Thoracic aorta (tissue), 2 donors: ENCODE results near the gene CDH12. TPM values are rescaled to one million over a fixed set of nuclear protein-coding genes. Genes with fewer than 3 reads are reported as not detected.
"Not testable (repeated sequence)": the region's sequence is repeated elsewhere in the genome, so short reads cannot be mapped to it uniquely, and the experiment has no call there.

ENCODE experiments used
- ATAC-seq: fragments of 150-250 bp; one replicate; pipeline ENCODE4 v1.8.0; 2017; ENCODE audit warnings: low read depth; ENCODE audit not compliant: insufficient number of reproducible peaks, low FRiP score
- DNase-seq: peaks from one replicate; pipeline ENCODE4 v3.0.0-alpha.2; 2020; ENCODE audit warnings: low spot score
- H3K27ac ChIP-seq, 2 donors: fragments of 200-600 bp; sonication (generic); 1 replicate in 1 of 2; 2 replicates in 1 of 2; pipeline ENCODE4 v1.5.1; 2016; ENCODE audit warnings: mild to moderate bottlenecking in 2 of 2, moderate library complexity in 2 of 2
- H3K27me3 ChIP-seq: fragments of 200-600 bp; sonication (generic); replicated peaks from 2 replicates; pipeline ENCODE4 v1.6.0; 2016; ENCODE audit warnings: mild to moderate bottlenecking; ENCODE audit not compliant: insufficient read depth
- H3K36me3 ChIP-seq: fragments of 200-600 bp; sonication (generic); one replicate; pipeline ENCODE4 v1.5.1; 2016
- H3K4me1 ChIP-seq, 2 donors: fragments of 200-600 bp; sonication (generic); 1 replicate in 1 of 2; 2 replicates in 1 of 2; pipeline versions ENCODE4 v1.5.1 to v1.6.0; 2016; ENCODE audit warnings: low read depth in 2 of 2, mild to moderate bottlenecking in 1 of 2; ENCODE audit not compliant: control insufficient read depth in 1 of 2
- H3K4me3 ChIP-seq: fragments of 200-600 bp; sonication (generic); 2 replicates; pipeline ENCODE4 v1.5.1; 2016; ENCODE audit warnings: mild to moderate bottlenecking
- H3K9me3 ChIP-seq: fragments of 200-600 bp; sonication (generic); 2 replicates; pipeline ENCODE4 v1.5.1; 2016
- CTCF ChIP-seq: fragments of 200-600 bp; sonication (generic); IDR thresholded peaks from one replicate; pipeline ENCODE4 v1.5.1; 2019; ENCODE audit warnings: antibody characterized with exemption
- total RNA-seq, 2 donors: library from RNA; depleted of rRNA; stranded (reverse); fragments of >200 nt; gene quantifications; one replicate each; pipeline versions ENCODE4 v1.1.0 to v1.2.3, GENCODE V29; 2016

CDH12 gene
- total RNA-seq, 2 donors from 2014 or later = not detected

- DNase-seq (no peak), ATAC-seq (no peak)
- H3K36me3 ChIP-seq = no peaks in the 10 kb centered on the region
- H3K4me1 ChIP-seq = no peaks in the 10 kb centered on the region
- H3K4me3 ChIP-seq = no peak overlapping the region
- H3K27ac ChIP-seq = no peak overlapping the region
- no peaks in the 10 kb centered on the region for H3K9me3 ChIP-seq
- H3K27me3 ChIP-seq = no peaks in the 10 kb centered on the region
- no peak for TF ChIP-seq CTCF
Measured at GRCh38 chr5:22892441-22892840, 39.3 kb upstream of the CDH12 start.

GRCh38 chr5:22889720-22890119 is 36.6 kb upstream of the CDH12 start:
- no peak overlapping the region for H3K4me3 ChIP-seq
- no peaks in the 10 kb centered on the region for H3K27me3 ChIP-seq
- no peaks in the 10 kb centered on the region for H3K4me1 ChIP-seq
- DNase-seq (no peak), ATAC-seq (no peak)
- no peaks in the 10 kb centered on the region for H3K36me3 ChIP-seq
- H3K27ac ChIP-seq = no peak overlapping the region
- H3K9me3 ChIP-seq = no peaks in the 10 kb centered on the region
- no peak for TF ChIP-seq CTCF

DNA sequence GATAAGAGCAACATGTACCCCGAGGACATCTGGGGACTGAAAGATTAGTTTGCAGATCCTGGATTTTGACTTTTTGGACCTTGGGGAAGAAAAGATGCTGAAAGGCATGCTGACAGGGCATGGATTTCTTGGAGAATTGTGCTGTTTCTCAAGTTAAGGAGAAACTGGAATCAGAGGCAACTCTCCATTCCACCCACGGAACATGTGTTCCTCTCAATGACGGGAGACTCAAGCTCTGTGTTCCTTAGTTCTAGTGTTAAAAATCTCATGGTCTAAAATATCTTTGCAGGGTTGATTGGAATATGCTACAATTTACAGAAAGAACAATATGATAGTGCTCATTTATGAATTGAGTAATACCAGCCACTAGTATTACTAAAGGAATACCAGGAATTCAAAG is 34.4 kb upstream of the CDH12 start:
- DNase-seq = no peak
- no peaks in the 10 kb centered on the region for H3K4me1 ChIP-seq
- no peak for ATAC-seq
- no peaks in the 10 kb centered on the region for H3K36me3 ChIP-seq
- H3K27ac ChIP-seq = no peak overlapping the region
- H3K4me3 ChIP-seq = no peak overlapping the region
- no peaks in the 10 kb centered on the region for H3K9me3 ChIP-seq
- no peaks in the 10 kb centered on the region for H3K27me3 ChIP-seq
- no peak for TF ChIP-seq CTCF

- H3K27me3 ChIP-seq, H3K9me3 ChIP-seq, H3K27ac ChIP-seq, H3K36me3 ChIP-seq, ATAC-seq, H3K4me3 ChIP-seq, H3K4me1 ChIP-seq, DNase-seq: not testable (repeated sequence)
Measured at GRCh38 chr5:22858911-22859310, 5.8 kb upstream of the CDH12 start.

- no peaks in the 10 kb centered on the region for H3K4me1 ChIP-seq
- H3K36me3 ChIP-seq = no peaks in the 10 kb centered on the region
- H3K27me3 ChIP-seq = no peaks in the 10 kb centered on the region
- DNase-seq (no peak), ATAC-seq (no peak)
- no peak for TF ChIP-seq CTCF
- H3K9me3 ChIP-seq = no peaks in the 10 kb centered on the region
- no peak overlapping the region for H3K4me3 ChIP-seq
- no peak overlapping the region for H3K27ac ChIP-seq
Measured at GRCh38 chr5:22855824-22856223, 2.7 kb upstream of the CDH12 start.

GRCh38 chr5:22850981-22851380 is 2.2 kb downstream of the CDH12 start:
- no peak for ATAC-seq
- no peak overlapping the region for H3K27ac ChIP-seq
- H3K4me1 ChIP-seq = no peaks in the 10 kb centered on the region
- no peak for DNase-seq
- H3K36me3 ChIP-seq = no peaks in the 10 kb centered on the region
- no peaks in the 10 kb centered on the region for H3K27me3 ChIP-seq
- no peaks in the 10 kb centered on the region for H3K9me3 ChIP-seq
- H3K4me3 ChIP-seq = no peak overlapping the region
- no peak for TF ChIP-seq CTCF
